NCI-H345 treated with DMSO at 0.1 percent for 48 hours (cell line): Measurements from ENCODE around the gene FBXL16.

Experiments
- DNase-seq: peaks from one replicate; lab custom pipeline; 2025; ENCODE audit not compliant: unreplicated experiment; lab: John Stamatoyannopoulos, UW

Gene FBXL16

GRCh38 chr16:667113-667779 lies 38.4 kb downstream of the FBXL16 start:
- DNase-seq: no peak

GRCh38 chr16:666572-666971 lies 39.0 kb downstream of the FBXL16 start:
- DNase-seq: no peak

GRCh38 chr16:662597-662996 lies 43.0 kb downstream of the FBXL16 start:
- DNase-seq: no peak

- DNase-seq: no peak
These were observed 43.5 kb downstream of the FBXL16 start for GRCh38 chr16:662095-662494.

- DNase-seq: no peak
These were observed 44.3 kb downstream of the FBXL16 start for GRCh38 chr16:661184-661821.

GRCh38 chr16:660459-661183 lies 45.0 kb downstream of the FBXL16 start:
- no peak for DNase-seq

- no peak for DNase-seq
These were observed 45.5 kb downstream of the FBXL16 start for GRCh38 chr16:660132-660458.

GRCh38 chr16:659618-660017 lies 46.0 kb downstream of the FBXL16 start:
- no peak for DNase-seq

- no peak for DNase-seq
These were observed 46.7 kb downstream of the FBXL16 start for GRCh38 chr16:658679-659571.

- no peak for DNase-seq
These were observed 48.1 kb downstream of the FBXL16 start for GRCh38 chr16:657487-657886.

GRCh38 chr16:654034-654433 lies 51.6 kb downstream of the FBXL16 start:
- no peak for DNase-seq

GRCh38 chr16:652454-653305 lies 52.9 kb downstream of the FBXL16 start:
- no peak for DNase-seq

- DNase-seq: no peak
These were observed 53.8 kb downstream of the FBXL16 start for GRCh38 chr16:651844-652243.

GRCh38 chr16:649631-650030 lies 56.0 kb downstream of the FBXL16 start:
- DNase-seq: no peak

- DNase-seq: peak; percentile 85
These were observed 56.6 kb downstream of the FBXL16 start, which contains the start of gene WDR90 for GRCh38 chr16:648781-649589. TSS of gene WDR90 (plus strand) at chr16:649365. CDS start at chr16:649417, 52 bp downstream.

GRCh38 chr16:648071-648780 lies 57.4 kb downstream of the FBXL16 start:
- peak; percentile 26 for DNase-seq

- DNase-seq: no peak
These were observed 58.3 kb downstream of the FBXL16 start for GRCh38 chr16:647173-647902.

GRCh38 chr16:646679-647172 lies 58.9 kb downstream of the FBXL16 start:
- DNase-seq: no peak
